Prostate gland (tissue), 2 donors: ENCODE measurements around the gene LITAF. TPM values are rescaled to one million over a fixed set of nuclear protein-coding genes. Genes with fewer than 3 reads are reported as not detected.

Source experiments
- DNase-seq: peaks from one replicate; pipeline ENCODE4 v3.0.0-alpha.2; 2019; ENCODE audit warnings: low spot score
- H3K27ac ChIP-seq, 2 donors: fragments of 200-600 bp; sonication (generic); 2 replicates each; pipeline ENCODE4 v1.5.1; 2017 to 2019
- H3K27me3 ChIP-seq: fragments of 200-600 bp; sonication (generic); replicated peaks from 2 replicates; pipeline ENCODE4 v1.5.1; 2019; ENCODE audit not compliant: insufficient read depth
- H3K36me3 ChIP-seq, 2 donors: fragments of 200-600 bp; sonication (generic); 1 replicate in 1 of 2; 2 replicates in 1 of 2; pipeline versions ENCODE4 v1.5.1 to v1.8.1; 2017 to 2019
- H3K4me1 ChIP-seq: fragments of 200-600 bp; sonication (generic); replicated peaks from 2 replicates; pipeline ENCODE4 v1.5.1; 2019
- H3K4me3 ChIP-seq, 2 donors: fragments of 200-600 bp; sonication (generic); 2 replicates each; pipeline ENCODE4 v1.5.1; 2017 to 2019
- H3K9me3 ChIP-seq: fragments of 200-600 bp; sonication (generic); 2 replicates; pipeline ENCODE4 v1.5.1; 2017
- POLR2A ChIP-seq: fragments of 450-650 bp; IDR thresholded peaks from one replicate; pipeline ENCODE4 v1.6.1; 2016; ENCODE audit warnings: antibody characterized with exemption, mild to moderate bottlenecking
- POLR2AphosphoS5 ChIP-seq: sonication (generic); formaldehyde crosslinking; IDR thresholded peaks from one replicate; pipeline ENCODE4 v1.6.1; 2017; ENCODE audit warnings: antibody characterized with exemption
- WGBS: methylation state at CpG from one replicate; pipeline ENCODE4 v1.1.5; 2018; 5-methylcytosine and 5-hydroxymethylcytosine counted together
- intact Hi-C: fragments of 100-400 bp; cut with DNase I; formaldehyde crosslinking; loops from one replicate; pipeline ENCODE4 v1.14.2; 2022
- total RNA-seq, 2 donors: library from RNA; depleted of rRNA; stranded (reverse); fragments of >200 nt; gene quantifications; one replicate each; pipeline ENCODE4 v1.1.0, GENCODE V29; 2016
- TF ChIP-seq, protein P1 (sequence below), 4 experiments: fragments of 200-600 bp in 2 of 4; fragments of 450-650 bp in 2 of 4; sonication (generic) in 2 of 4; IDR thresholded peaks; 1 replicate in 3 of 4; 2 replicates in 1 of 4; pipeline ENCODE4 v1.5.1; 2016 to 2019; ENCODE audit warnings: antibody characterized with exemption in 4 of 4, mild to moderate bottlenecking in 2 of 4, moderate library complexity in 2 of 4

Gene LITAF
- total RNA-seq, 2 donors from 2014 or later, result 92.5 to 137 TPM

GRCh38 chr16:11572301-11572995 is 14.3 kb downstream of the LITAF start:
- no peak for DNase-seq
- Histone ChIP-seq H3K9me3 (no peaks in the 10 kb centered on the region), H3K36me3 (no peaks in the 10 kb centered on the region), H3K27me3 (no peaks in the 10 kb centered on the region), H3K4me1 (no peaks in the 10 kb centered on the region), H3K27ac (no peak overlapping the region), H3K4me3 (no peak overlapping the region)
- WGBS, result 57% methylated on average over 17 of the region's 17 CpGs
- TF ChIP-seq, protein P1, sequence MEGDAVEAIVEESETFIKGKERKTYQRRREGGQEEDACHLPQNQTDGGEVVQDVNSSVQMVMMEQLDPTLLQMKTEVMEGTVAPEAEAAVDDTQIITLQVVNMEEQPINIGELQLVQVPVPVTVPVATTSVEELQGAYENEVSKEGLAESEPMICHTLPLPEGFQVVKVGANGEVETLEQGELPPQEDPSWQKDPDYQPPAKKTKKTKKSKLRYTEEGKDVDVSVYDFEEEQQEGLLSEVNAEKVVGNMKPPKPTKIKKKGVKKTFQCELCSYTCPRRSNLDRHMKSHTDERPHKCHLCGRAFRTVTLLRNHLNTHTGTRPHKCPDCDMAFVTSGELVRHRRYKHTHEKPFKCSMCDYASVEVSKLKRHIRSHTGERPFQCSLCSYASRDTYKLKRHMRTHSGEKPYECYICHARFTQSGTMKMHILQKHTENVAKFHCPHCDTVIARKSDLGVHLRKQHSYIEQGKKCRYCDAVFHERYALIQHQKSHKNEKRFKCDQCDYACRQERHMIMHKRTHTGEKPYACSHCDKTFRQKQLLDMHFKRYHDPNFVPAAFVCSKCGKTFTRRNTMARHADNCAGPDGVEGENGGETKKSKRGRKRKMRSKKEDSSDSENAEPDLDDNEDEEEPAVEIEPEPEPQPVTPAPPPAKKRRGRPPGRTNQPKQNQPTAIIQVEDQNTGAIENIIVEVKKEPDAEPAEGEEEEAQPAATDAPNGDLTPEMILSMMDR (IDR thresholded peaks at IDR 0.05), result no peak
- TF ChIP-seq POLR2A (no peak), POLR2AphosphoS5 (no peak)
- intact Hi-C loops, result no loop called here

DNA sequence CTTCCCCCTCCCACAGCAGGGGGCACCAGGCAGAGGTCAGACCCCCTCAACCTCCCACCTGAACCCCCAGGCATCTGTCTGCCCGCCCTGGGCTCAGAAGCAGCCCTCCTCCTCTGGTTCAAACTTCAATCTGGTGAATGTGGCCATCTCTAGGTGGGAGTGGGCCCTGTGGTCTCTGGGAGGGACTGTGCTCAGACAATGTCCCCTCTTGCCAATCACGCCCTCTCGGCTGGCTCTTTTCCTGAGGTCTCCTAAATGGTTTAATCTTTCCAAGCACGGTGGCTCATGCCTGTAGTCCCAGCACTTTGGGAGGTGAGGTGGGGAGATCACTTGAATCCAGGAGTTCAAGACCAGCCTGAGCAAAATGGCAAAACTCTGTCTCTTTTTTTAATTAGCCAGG is 15.2 kb downstream of the LITAF start:
- 94% methylated on average over 4 of the region's 4 CpGs for WGBS
- TF ChIP-seq POLR2A (no peak), POLR2AphosphoS5 (no peak)
- TF ChIP-seq, protein P1 (IDR thresholded peaks at IDR 0.05), result no peak
- intact Hi-C loops, result no loop called here

GRCh38 chr16:11570806-11571205 is 15.9 kb downstream of the LITAF start:
- Histone ChIP-seq H3K4me1 (no peaks in the 10 kb centered on the region), H3K36me3 (no peaks in the 10 kb centered on the region), H3K27me3 (no peaks in the 10 kb centered on the region), H3K9me3 (no peaks in the 10 kb centered on the region), H3K27ac (no peak overlapping the region), H3K4me3 (no peak overlapping the region)
- intact Hi-C loops, result no loop called here
- no peak for DNase-seq
- TF ChIP-seq POLR2AphosphoS5 (no peak), POLR2A (no peak)
- TF ChIP-seq, protein P1 (IDR thresholded peaks at IDR 0.05), result no peak
- WGBS, result 86% methylated on average over 5 of the region's 5 CpGs

More for the DNA sequence above, 15.2 kb downstream of the LITAF start:
- Histone ChIP-seq H3K9me3 (no peaks in the 10 kb centered on the region), H3K27me3 (no peaks in the 10 kb centered on the region), H3K4me3 (no peak overlapping the region), H3K27ac (no peak overlapping the region), H3K4me1 (no peaks in the 10 kb centered on the region), H3K36me3 (no peaks in the 10 kb centered on the region)
- no peak for DNase-seq

DNA sequence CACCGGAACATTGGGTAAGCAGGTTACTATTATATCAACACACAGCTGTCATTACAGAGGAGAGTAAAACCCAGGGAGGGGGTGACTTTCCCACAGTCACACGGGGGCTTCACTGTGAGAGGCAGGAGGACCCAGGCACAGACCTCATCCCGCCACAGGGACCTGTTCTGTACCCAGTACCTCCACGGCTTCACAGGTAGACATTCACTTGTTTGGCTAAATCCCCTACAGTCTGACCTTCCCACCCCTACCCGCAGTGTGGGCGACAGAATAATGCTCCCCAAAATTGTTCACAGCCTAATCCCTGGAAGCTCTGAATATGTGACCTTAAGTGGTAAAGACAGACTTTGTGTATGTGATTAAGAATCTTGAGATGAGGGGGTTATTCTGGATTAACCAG is 16.5 kb downstream of the LITAF start:
- Histone ChIP-seq H3K4me3 (no peak overlapping the region), H3K9me3 (no peaks in the 10 kb centered on the region), H3K27ac (no peak overlapping the region), H3K4me1 (no peaks in the 10 kb centered on the region), H3K36me3 (no peaks in the 10 kb centered on the region), H3K27me3 (no peaks in the 10 kb centered on the region)
- DNase-seq, result no peak
- TF ChIP-seq, protein P1 (IDR thresholded peaks at IDR 0.05), result no peak
- TF ChIP-seq POLR2A (no peak), POLR2AphosphoS5 (no peak)
- intact Hi-C loops, result no loop called here
- WGBS, result 94% methylated on average over 6 of the region's 6 CpGs

DNA sequence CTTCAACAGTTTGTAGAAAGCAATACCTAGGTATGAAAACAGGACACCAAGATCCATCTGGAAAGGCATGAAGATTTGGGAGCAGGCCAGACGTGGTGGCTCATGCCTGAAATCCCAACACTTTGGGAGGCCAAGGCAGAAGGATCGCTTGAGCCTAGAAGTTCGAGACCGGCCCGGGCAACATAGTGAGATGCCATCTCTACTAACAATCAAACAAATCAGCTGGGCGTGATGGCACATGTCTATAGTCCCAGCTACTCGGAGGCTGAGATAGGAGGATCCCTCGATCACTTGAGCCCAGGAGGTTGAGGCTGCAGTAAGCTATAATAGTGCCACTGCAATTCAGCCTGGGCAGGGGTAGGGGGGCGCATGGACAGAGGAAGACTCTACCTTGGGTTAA is 20.3 kb downstream of the LITAF start:
- Histone ChIP-seq H3K27ac (no peak overlapping the region), H3K36me3 (no peaks in the 10 kb centered on the region), H3K4me1 (no peaks in the 10 kb centered on the region), H3K4me3 (no peak overlapping the region), H3K9me3 (no peaks in the 10 kb centered on the region), H3K27me3 (no peaks in the 10 kb centered on the region)
- 90% methylated on average over 9 of the region's 9 CpGs for WGBS
- no peak for DNase-seq
- no peak for TF ChIP-seq POLR2AphosphoS5
- TF ChIP-seq, protein P1 (IDR thresholded peaks at IDR 0.05), result no peak
- no peak for TF ChIP-seq POLR2A
- intact Hi-C loops, result no loop called here
